ENCODE measurements around the gene TNS3.

TNS3 gene

DNA sequence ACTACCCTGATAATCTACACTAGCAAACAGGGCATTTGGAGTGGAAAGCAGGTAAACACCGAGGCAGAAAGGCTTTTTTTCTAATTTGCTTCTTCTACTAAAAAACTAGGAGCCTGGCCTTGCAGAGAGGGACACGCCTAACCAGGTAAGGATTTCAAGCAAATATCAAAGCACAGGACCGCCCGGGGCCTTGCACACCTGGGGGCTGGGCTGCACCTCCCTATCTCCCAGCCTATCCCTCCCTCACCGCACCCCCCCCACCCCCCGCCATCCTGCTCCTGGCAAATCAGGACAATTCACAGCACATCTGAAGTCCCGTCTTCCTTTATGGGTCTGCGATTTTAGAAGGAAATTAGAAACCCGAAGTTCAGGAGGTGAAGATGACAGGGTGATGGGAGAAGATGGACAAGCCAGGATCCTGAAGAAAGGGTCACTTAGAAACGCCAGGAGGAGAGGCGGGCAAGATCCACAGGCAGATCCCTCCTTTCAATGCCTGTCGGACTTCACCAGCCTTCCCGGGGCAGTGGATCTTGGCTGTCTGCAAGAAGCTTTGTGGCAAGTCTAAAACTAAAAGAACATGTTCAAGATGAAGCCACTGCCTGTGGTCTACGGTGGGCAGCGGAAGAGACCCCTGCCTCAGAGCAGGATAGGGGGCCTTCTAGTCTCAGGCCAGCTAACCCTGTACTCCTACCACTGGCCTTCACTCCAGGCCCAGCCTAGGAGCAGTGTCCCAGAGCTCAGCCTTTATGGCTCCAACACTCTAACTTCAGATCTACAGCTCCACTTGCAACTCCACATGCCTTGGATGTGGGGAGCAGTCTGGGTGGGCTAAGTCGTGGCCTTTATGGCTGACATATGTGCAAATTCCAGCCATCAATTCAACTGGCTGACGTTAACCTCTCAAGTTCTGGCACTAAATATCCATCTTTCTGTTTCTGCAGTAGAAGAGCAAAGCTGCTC lies 43.9 kb downstream of the TNS3 start:
- Histone ChIP-seq H3K27me3 (ENCODE audit: insufficient read depth, poor library complexity, severe bottlenecking) (no peaks in the 10 kb centered on the region), H3K4me3 (replicated peaks; ENCODE audit: insufficient read depth, low read length) (no peak overlapping the region), H3K27ac (replicated peaks) (no peak overlapping the region)
- no peak for DNase-seq (ENCODE audit: low read depth in 1 of 2, low spot score in 1 of 2)
- TF ChIP-seq, protein P1, sequence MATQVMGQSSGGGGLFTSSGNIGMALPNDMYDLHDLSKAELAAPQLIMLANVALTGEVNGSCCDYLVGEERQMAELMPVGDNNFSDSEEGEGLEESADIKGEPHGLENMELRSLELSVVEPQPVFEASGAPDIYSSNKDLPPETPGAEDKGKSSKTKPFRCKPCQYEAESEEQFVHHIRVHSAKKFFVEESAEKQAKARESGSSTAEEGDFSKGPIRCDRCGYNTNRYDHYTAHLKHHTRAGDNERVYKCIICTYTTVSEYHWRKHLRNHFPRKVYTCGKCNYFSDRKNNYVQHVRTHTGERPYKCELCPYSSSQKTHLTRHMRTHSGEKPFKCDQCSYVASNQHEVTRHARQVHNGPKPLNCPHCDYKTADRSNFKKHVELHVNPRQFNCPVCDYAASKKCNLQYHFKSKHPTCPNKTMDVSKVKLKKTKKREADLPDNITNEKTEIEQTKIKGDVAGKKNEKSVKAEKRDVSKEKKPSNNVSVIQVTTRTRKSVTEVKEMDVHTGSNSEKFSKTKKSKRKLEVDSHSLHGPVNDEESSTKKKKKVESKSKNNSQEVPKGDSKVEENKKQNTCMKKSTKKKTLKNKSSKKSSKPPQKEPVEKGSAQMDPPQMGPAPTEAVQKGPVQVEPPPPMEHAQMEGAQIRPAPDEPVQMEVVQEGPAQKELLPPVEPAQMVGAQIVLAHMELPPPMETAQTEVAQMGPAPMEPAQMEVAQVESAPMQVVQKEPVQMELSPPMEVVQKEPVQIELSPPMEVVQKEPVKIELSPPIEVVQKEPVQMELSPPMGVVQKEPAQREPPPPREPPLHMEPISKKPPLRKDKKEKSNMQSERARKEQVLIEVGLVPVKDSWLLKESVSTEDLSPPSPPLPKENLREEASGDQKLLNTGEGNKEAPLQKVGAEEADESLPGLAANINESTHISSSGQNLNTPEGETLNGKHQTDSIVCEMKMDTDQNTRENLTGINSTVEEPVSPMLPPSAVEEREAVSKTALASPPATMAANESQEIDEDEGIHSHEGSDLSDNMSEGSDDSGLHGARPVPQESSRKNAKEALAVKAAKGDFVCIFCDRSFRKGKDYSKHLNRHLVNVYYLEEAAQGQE (IDR thresholded peaks at IDR 0.05; ENCODE audit: insufficient replicate concordance, low read depth): no peak

DNA sequence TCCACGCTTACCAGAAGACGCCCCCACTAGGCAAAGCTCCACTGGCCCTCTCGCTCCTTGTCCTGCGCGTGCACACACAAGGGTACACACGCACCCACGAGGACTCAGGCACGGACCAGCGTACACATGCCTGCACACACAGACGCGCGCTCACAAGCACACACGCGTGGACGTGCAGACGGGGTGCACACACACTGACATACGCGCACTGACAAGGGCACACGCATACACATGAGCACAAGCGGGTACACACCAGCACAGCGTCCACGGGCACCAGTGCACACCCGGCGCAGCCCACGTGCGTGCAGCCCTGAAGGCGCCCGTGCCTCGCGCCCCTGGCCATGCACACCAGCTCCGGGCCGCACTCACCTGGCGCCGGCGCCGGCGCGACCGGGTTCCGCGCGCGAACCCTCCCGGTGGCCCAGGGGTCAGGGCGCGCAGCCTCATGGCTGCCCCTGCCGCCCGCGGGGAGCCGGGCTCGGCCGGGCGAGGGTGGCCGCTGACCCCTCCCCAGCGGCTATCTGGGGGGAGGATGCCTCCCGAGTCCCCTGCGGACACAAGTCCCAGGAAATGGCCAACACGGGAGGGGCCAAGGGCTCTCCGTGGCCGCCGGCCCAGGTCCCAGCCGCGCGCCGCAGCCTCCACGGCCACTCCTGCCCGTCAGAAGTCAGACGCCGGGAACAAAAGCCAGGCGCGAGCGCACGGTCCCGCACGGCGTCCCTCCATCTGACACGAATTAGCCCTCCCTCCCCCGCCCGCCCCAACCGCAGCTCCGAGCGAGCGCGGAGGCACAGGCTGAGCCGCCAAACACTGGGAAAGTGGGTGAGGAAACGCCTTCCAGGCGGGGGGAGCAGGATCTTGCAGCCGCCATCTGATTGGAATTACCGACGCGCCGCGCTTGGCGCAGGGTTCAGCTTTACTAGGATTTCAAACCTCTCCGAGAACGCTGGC lies 45.0 kb downstream of the TNS3 start:
- Histone ChIP-seq H3K4me3 (replicated peaks; ENCODE audit: insufficient read depth, low read length) (no peak overlapping the region), H3K27ac (replicated peaks) (no peak overlapping the region), H3K27me3 (ENCODE audit: insufficient read depth, poor library complexity, severe bottlenecking) (no peaks in the 10 kb centered on the region)
- TF ChIP-seq SPI1 (IDR thresholded peaks at IDR 0.05; ENCODE audit: borderline replicate concordance, low read depth) (no peak), GABPA (IDR thresholded peaks at IDR 0.05; ENCODE audit: low read depth) (no peak), POLR2AphosphoS5 (IDR thresholded peaks at IDR 0.05; ENCODE audit: low read depth) (no peak)
- TF ChIP-seq, protein P1 (IDR thresholded peaks at IDR 0.05; ENCODE audit: insufficient replicate concordance, low read depth): no peak
- TF ChIP-seq, protein P2, sequence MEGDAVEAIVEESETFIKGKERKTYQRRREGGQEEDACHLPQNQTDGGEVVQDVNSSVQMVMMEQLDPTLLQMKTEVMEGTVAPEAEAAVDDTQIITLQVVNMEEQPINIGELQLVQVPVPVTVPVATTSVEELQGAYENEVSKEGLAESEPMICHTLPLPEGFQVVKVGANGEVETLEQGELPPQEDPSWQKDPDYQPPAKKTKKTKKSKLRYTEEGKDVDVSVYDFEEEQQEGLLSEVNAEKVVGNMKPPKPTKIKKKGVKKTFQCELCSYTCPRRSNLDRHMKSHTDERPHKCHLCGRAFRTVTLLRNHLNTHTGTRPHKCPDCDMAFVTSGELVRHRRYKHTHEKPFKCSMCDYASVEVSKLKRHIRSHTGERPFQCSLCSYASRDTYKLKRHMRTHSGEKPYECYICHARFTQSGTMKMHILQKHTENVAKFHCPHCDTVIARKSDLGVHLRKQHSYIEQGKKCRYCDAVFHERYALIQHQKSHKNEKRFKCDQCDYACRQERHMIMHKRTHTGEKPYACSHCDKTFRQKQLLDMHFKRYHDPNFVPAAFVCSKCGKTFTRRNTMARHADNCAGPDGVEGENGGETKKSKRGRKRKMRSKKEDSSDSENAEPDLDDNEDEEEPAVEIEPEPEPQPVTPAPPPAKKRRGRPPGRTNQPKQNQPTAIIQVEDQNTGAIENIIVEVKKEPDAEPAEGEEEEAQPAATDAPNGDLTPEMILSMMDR (IDR thresholded peaks at IDR 0.05; ENCODE audit: insufficient read depth, low read length): no peak
- DNase-seq (ENCODE audit: low read depth in 1 of 2, low spot score in 1 of 2): no peak

DNA sequence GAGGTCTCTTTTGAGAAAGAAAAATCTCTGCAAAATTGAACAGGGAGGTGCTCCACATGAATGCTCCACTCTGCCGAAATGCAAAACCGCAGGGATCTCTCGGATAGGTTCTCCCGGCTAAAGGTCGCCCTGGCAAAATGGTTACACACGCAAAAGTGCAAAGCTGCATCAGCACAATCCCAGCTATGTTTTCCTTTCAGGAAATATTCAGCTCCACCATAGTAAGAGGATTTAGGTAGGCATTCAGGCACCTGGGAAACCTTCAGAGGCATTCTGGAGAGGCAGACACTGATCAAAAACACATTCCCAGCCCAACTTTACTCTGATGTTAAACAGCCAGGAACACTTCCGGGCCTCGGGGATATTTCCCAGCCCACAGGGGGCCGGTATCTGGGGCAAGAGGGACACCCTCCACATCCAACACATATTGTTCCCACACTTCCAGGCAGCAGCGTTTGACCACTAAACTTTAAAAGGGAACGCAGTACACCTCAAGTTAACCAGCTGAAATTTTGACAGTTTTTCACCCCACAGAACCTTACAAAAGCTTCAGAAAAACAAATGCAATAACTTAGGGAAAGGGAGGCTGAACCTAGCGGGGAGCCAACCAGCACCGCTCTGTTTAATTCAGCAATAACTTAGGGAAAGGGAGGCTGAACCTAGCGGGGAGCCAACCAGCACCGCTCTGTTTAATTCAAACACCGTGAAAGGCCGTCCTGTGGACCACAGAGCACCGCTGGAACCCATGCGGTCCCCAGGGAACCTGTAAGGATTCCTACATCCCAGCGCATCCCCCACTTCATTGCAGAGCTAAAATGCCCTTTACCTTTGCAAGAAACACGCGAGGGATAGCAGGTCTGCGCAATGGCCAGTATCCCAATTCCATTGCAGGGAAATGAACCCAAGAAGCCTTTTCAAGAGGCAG lies 45.9 kb downstream of the TNS3 start:
- Histone ChIP-seq H3K4me3 (replicated peaks; ENCODE audit: insufficient read depth, low read length) (no peak overlapping the region), H3K27me3 (ENCODE audit: insufficient read depth, poor library complexity, severe bottlenecking) (no peaks in the 10 kb centered on the region), H3K27ac (replicated peaks) (no peak overlapping the region)
- DNase-seq (ENCODE audit: low read depth in 1 of 2, low spot score in 1 of 2): no peak
- TF ChIP-seq POLR2AphosphoS5 (IDR thresholded peaks at IDR 0.05; ENCODE audit: low read depth) (no peak), GABPA (IDR thresholded peaks at IDR 0.05; ENCODE audit: low read depth) (no peak), SPI1 (IDR thresholded peaks at IDR 0.05; ENCODE audit: borderline replicate concordance, low read depth) (no peak)
- TF ChIP-seq, protein P1 (IDR thresholded peaks at IDR 0.05; ENCODE audit: insufficient replicate concordance, low read depth): no peak
- TF ChIP-seq, protein P2 (IDR thresholded peaks at IDR 0.05; ENCODE audit: insufficient read depth, low read length): no peak

All from HL-60 (cell line).